Stimulated activated CD4-positive, alpha-beta T cell treated with anti-CD3 and anti-CD28 coated beads, Interleukin-12 subunit alpha, Interleukin-12 subunit beta, amount 100 ng/mL, for 24 hours (primary cell): ENCODE measurements around the gene HSDL1.
"Not testable (repeated sequence)": the region's sequence is repeated elsewhere in the genome, so short reads cannot be mapped to it uniquely, and the experiment has no call there.

Experiments
- DNase-seq, 2 experiments: peaks; one replicate each; pipeline ENCODE4 v3.0.0-alpha.2; 2020; ENCODE audit warnings: low read depth in 2 of 2

The HSDL1 gene

GRCh38 chr16:84138824-84139627 is 6.0 kb downstream of the HSDL1 start:
- peak in 1 of 2 experiments; percentile 13 for DNase-seq

DNA sequence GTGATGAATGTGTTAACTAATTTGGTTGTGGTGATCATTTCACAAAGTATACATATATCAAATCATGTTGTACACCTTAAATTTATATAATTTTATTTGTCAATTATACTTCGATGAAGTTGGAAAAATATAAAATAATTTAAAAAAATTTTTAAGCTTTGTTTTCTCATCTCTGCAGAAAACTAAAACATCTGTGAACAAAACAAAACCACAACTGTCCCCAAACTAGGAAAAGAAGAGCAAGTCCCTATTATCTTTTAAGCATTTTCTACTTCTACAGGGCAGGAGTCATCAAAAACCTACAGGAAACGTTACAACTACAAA is 6.5 kb downstream of the HSDL1 start:
- no peak for DNase-seq

GRCh38 chr16:84137769-84138357 is 7.1 kb downstream of the HSDL1 start:
- DNase-seq = no peak

DNA sequence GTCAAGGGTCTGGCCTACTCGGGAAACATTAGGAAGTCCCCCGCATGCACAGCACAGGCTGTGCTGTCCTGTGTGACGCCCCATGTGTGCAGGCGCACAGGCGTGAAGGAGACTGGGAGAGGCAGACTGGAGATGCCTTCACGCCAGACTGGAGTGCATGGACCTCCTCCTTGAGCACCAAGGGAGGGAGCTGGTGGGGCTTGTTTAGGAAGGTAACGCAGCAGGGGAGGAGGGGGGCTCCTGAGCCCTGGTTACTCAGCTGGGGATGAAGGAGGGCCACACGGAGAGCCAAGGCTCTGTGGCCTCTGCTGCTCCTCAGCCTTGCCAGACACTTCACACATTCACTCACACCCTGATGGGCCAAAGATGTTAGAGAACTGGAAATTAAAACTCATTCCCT is 7.7 kb downstream of the HSDL1 start:
- no peak for DNase-seq

- DNase-seq = no peak
Observed at GRCh38 chr16:84136331-84137125, 8.4 kb downstream of the HSDL1 start.

DNA sequence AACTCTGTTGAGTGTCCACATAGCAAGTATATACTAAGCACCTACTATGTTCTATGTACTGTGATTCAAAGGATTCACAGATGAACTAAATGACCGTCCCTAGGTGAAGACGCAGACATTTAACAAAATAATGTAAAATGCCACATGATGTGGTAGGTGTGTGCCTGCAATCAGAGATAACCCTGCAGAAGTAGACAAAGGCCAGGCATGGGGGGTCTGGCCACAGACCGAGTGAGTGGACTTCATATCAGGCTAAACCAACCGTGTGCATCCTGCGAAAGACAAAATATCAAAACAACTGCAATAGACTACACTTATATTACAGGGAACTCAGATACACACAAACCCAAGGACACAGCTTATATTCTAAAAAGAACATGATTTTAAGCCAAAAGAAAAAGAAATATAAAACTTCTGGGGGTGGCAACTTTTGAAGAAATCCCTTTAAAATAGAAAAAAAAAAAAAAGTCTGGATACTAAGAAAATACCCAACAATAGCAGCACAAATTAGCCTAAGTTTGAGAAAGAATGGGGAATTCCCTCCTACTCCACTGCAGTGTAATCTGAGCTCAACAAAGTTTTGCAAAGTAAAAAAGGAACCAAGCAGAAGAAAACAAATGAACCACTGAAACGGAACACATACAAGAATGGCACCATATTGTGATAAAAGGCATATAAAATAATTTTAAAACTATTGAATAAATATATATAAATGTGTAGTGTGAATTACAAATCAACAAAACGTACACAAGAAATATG is 12.3 kb downstream of the HSDL1 start:
- DNase-seq = no peak

- no peak for DNase-seq
Observed at GRCh38 chr16:84131117-84131516, 13.9 kb downstream of the HSDL1 start.

GRCh38 chr16:84124257-84125073 is 20.5 kb downstream of the HSDL1 start:
- DNase-seq = no peak

DNA sequence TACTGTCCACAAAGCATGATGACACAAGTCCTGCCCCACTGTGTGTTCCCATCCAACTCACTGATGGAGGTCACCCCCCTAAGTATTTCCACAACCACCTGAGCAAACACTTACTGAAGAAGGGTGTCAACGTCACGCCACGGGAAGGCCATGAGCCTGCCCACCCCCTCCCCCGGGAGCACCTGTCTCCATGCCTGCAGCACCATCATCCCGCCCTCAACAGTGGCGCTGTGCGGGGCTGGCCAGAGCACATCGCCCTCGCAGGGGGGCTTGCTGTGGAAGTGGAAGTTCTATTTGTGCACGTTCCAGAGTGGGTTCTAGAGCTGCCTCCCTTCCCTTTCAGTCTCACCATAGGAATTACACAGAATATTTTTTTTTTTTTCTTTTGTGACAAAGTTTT is 24.0 kb downstream of the HSDL1 start:
- no peak for DNase-seq

- DNase-seq = no peak
Observed at GRCh38 chr16:84120023-84120422, 25.0 kb downstream of the HSDL1 start.

- no peak for DNase-seq
Observed at GRCh38 chr16:84119368-84119767, 25.6 kb downstream of the HSDL1 start.

- DNase-seq = not testable (repeated sequence)
Observed at GRCh38 chr16:84118315-84118714, 26.7 kb downstream of the HSDL1 start.

DNA sequence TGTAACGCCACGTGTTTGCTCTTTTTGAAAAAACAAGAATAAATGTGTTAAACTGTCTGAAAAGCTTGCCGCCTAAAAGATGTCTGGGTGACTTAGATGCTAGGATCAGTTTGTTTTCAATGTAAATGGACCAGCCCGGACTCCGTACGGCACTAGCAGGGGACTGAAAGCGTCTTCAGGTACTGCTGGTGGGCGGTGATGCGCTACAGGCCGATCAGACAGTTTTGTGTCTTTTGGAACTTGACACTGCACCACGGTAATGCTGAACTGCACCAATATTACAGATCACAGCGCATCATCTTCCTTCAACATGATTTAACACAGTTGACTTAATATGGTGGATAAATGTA is 27.5 kb downstream of the HSDL1 start:
- DNase-seq = peak; percentile 9 to 26

- peak; percentile 95 to 98 for DNase-seq
Observed at GRCh38 chr16:84116720-84117493, 28.1 kb downstream of the HSDL1 start, which contains the start of gene MBTPS1. Gene MBTPS1, minus strand, starts transcription at chr16:84116942. Its CDS starts 15,159 bp downstream, at chr16:84101783.

GRCh38 chr16:84115919-84116719 is 28.9 kb downstream of the HSDL1 start:
- peak; percentile 24 to 35 for DNase-seq

DNA sequence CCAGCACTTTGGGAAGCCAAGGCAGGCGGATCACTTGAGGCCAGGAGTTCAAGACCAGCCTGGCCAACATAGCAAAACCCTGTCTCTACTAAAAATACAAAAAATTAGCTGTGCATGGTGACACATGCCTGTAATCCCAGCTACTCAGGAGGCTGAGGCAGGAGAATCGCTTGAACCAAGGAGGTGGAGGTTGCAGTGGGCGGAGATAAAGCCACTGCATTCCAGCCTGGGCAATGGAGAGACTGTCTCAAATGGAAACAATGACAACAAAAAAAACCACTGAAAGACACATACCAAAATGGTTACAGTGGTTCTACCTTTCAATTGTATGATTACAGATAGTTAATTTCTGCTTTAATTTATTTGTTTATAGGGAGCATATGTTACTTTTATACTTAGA is 33.0 kb downstream of the HSDL1 start:
- DNase-seq = peak; percentile 8 to 28

GRCh38 chr16:84111525-84111924 is 33.5 kb downstream of the HSDL1 start:
- DNase-seq = no peak

DNA sequence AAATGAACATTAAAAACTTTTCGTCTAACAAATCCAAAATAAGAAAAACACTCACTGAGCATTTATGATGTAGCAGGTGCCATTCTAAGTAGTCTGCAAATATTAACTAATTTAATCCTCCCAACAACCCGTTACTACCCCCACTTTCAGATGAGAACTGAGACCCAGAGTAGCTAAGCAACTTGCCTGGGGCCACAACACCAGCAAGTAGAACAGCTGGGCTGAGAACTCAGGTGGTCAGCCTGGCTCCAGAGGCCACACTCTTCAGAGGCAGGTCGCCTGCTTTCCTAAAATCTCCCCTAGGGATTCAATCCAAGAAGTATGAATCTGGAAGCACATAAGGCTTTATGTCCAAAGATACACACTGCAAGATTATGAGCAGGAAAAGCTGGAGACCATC is 34.5 kb downstream of the HSDL1 start:
- no peak for DNase-seq

GRCh38 chr16:84109598-84110335 is 35.2 kb downstream of the HSDL1 start:
- DNase-seq = no peak
